ENCODE results near the gene EVA1C. TPM values are rescaled to one million over a fixed set of nuclear protein-coding genes. Genes with fewer than 3 reads are reported as not detected.

Gene EVA1C
- total RNA-seq, 1 donor from 2014 or later = 0.38 TPM

GRCh38 chr21:32562426-32562825 is 149.9 kb downstream of the EVA1C start:
- H3K27ac Mint-ChIP-seq = no peak overlapping the region

GRCh38 chr21:32562915-32563314 is 150.4 kb downstream of the EVA1C start:
- CTCF ChIA-PET = no interaction called here
- no peaks in the 10 kb centered on the region for H3K36me3 Mint-ChIP-seq (ENCODE audit: low read depth)

More at GRCh38 chr21:32562426-32562825, 149.9 kb downstream of the EVA1C start:
- intact Hi-C loops (cut with micrococcal nuclease) = loop anchor here (10.0 kb wide), 1 partner anchor 698 kb away; no protein-coding TSS in a partner anchor
- Mint-ChIP-seq H3K9me3 (peaks cover 8% of the 10 kb centered on the region), H3K36me3 (ENCODE audit: low read depth) (no peaks in the 10 kb centered on the region), H3K4me1 (no peaks in the 10 kb centered on the region), H3K4me3 (no peak overlapping the region), H3K27me3 (peaks cover 18% of the 10 kb centered on the region)
- ATAC-seq (ENCODE audit: low read depth) = no peak
- no peak for TF ChIP-seq CTCF (IDR thresholded peaks at IDR 0.05)
- CTCF ChIA-PET = no interaction called here
- POLR2A ChIA-PET = no interaction called here
- DNase-seq = no peak

More at GRCh38 chr21:32562915-32563314, 150.4 kb downstream of the EVA1C start:
- H3K27ac Mint-ChIP-seq = no peak overlapping the region
- H3K9me3 Mint-ChIP-seq = peaks cover 8% of the 10 kb centered on the region
- ATAC-seq (ENCODE audit: low read depth) (no peak), DNase-seq (no peak)
- H3K4me1 Mint-ChIP-seq = no peaks in the 10 kb centered on the region
- H3K4me3 Mint-ChIP-seq = no peak overlapping the region
- POLR2A ChIA-PET = no interaction called here
- no peak for TF ChIP-seq CTCF (IDR thresholded peaks at IDR 0.05)
- peaks cover 18% of the 10 kb centered on the region for H3K27me3 Mint-ChIP-seq
- intact Hi-C loops (cut with micrococcal nuclease) = loop anchor here (10.0 kb wide), 1 partner anchor 698 kb away; no protein-coding TSS in a partner anchor

Other genes starting within 250 kb of the EVA1C start
- 6.8 and 7.7 TPM in 2 replicates for gene MIS18A, start 133.7 kb upstream of the EVA1C start, total RNA-seq
- not detected in 2 replicates for gene MRAP, start 113.9 kb upstream of the EVA1C start, total RNA-seq
- 18.1 and 22.2 TPM in 2 replicates for gene URB1, start 19.7 kb upstream of the EVA1C start, total RNA-seq
- gene TCP10L, start 172.8 kb downstream of the EVA1C start, total RNA-seq = 0.58 and 0.98 TPM in 2 replicates
- gene CFAP298, start 199.7 kb downstream of the EVA1C start, total RNA-seq = 36.4 and 37.3 TPM in 2 replicates